Right ventricle myocardium superior (tissue), 1 donor: ENCODE measurements around the gene VAV3. TPM values are rescaled to one million over a fixed set of nuclear protein-coding genes. Genes with fewer than 3 reads are reported as not detected.

Experiments used
- ATAC-seq: fragments of 200-7000 bp; cut with Tn5 transposase; one replicate; pipeline ENCODE4 v1.9.1; 2020; ENCODE audit warnings: mild to moderate bottlenecking; ENCODE audit not compliant: poor library complexity
- DNase-seq: peaks from one replicate; pipeline ENCODE4 v3.0.0-alpha.2; 2020
- intact Hi-C: fragments of 100-400 bp; cut with DNase I; formaldehyde crosslinking; loops from one replicate; pipeline ENCODE4 v1.11.2; 2022
- total RNA-seq: library from RNA; stranded (reverse); fragmentation: NEBNext Ultra II Directional; extraction: Animal tissue kit (Norgen Biotek cat#: 25700); gene quantifications from one replicate; pipeline ENCODE4 v1.2.1, GENCODE V29; 2021
- donor health status: DM: no; HTN: yes; CAD: no; lungs with severe emphysema.

The VAV3 gene
- total RNA-seq, 1 donor from 2014 or later = 1.6 TPM

DNA sequence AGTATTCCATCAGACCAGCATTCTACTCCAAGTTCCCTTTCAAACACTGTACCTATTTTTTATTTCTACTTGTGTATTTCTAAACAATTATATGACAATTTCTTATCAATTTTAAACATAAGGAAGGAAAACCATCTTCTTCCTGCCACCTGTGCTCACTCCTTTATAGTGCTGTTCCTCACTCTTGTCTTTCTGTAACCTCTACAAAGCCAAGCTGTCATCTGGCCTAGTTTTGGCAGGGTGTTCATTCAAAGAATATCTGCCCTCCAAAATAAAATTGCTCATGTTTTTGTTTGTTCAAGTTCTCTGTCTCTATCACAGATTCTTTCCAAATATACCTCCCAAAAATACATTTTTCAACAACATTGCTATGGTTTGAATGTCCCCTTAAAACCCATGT is 360.2 kb downstream of the VAV3 start:
- ATAC-seq (no peak), DNase-seq (no peak)
- intact Hi-C loops = no loop called here

DNA sequence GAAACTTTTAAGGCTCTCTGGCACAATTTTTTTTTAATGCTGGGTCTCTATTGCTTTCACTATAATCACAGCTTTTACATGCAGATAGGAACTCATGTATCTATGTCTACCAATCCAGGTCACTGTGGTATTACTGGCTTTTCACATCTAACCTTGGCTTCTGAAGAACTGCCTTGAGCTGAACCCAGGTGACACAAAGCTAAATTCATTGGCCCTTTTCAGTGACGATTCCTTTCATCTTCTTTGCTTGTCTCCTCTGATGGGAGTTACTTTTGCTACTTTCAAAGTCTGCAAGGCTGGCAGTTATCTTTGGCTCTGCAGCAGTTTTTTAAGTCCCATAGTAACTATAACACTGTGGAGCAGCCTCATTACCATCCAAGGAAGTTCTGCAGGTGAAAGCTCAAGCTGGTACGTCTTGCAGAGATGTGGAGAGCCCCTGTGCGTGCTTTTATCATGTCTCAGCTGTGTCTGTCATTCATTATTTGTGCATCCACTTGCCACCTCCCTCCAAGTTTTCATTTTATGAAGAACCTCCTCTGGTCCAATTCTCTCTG is 364.3 kb downstream of the VAV3 start:
- DNase-seq = no peak
- intact Hi-C loops = no loop called here
- ATAC-seq = no peak

DNA sequence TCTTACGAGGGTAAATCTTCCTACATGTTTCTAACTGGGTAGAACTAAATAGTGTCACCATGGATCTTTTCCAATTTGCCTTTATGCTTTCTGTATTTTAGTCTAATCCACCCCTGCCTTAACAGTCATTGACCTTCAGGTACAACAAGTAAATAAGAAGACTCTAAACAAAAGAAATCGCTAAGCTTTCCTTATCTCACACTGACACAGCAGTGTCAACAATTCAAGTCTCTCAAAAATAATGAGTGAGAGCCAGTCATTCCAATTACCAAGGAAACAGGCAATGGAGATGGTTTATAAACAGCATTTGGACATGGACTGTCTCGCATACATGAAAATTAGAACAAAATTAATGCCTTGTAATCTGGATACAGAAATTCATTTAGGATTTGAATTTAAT is 365.8 kb downstream of the VAV3 start:
- no peak for ATAC-seq
- intact Hi-C loops = no loop called here
- no peak for DNase-seq

DNA sequence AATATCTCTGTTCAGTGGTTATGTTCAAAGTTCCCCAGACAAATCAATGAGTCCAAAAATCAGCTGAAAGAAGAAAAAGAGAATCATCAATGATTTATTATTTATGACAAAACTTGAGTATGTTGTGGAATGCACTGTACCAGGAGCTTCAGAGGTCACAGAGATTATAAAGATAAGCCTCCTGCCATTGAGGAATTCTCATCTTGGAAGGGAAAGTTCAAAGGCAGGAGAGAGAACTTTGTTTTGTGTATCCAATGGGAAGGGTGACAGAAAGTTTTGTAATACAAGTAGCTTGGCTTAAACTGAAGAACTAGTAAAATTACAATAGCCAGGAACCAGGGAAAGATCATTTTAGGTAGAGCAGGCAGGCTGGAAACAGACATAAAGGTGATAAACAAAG is 367.7 kb downstream of the VAV3 start:
- no peak for ATAC-seq
- intact Hi-C loops = no loop called here
- DNase-seq = no peak

DNA sequence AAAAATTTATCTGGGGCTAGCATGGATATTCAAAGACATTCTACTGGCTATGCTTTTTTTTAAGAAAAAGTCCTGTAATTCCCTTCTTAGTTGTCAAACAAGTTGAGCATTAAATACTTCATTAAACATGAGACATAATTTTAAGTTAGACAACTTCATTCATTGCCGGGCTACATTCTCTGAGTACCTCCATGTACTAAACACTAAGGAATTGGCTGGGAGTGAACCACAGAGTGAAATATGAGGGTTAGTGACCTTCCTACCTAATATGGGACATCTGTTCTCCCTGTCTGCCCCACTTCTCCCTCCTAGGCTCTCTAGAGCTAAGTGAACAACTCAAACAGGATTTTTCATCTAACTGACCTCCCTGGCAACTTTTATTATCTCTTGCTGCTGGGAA is 370.4 kb downstream of the VAV3 start:
- intact Hi-C loops = no loop called here
- ATAC-seq = no peak

DNA sequence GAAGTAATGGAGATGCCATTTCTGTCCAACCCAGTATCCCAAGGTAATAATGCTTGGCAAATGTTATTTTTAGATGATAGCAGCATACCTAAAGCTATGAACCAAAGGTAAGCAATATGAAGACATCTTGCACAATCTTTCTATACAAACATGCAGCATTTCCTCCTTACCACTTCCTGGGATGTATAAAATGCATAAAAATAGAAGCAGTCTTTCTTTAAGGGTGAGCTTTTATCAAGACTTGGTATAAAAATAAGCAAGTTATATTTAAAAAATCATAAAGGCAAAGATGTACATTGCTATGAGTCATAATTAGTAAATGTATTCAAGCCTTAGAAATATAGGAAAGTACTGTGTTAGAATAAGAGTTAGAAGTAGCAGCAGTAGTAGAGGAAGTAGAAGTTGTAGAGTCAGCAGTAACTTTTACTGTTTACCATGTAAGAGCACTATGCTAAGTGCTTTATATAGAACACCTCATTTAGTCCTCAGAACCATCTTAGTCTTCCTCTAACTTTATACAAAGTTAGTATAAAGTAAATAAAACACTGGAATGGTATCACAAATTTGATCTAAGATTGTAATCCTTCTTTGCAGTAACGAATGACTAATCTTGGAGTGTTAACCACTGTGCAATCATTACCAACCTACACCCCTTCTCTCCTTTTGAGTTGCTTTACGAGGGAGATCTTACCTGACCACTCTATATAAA is 371.3 kb downstream of the VAV3 start:
- intact Hi-C loops = no loop called here
- DNase-seq (no peak), ATAC-seq (peak; percentile 48)

More for the DNA sequence above, 370.4 kb downstream of the VAV3 start:
- no peak for DNase-seq

DNA sequence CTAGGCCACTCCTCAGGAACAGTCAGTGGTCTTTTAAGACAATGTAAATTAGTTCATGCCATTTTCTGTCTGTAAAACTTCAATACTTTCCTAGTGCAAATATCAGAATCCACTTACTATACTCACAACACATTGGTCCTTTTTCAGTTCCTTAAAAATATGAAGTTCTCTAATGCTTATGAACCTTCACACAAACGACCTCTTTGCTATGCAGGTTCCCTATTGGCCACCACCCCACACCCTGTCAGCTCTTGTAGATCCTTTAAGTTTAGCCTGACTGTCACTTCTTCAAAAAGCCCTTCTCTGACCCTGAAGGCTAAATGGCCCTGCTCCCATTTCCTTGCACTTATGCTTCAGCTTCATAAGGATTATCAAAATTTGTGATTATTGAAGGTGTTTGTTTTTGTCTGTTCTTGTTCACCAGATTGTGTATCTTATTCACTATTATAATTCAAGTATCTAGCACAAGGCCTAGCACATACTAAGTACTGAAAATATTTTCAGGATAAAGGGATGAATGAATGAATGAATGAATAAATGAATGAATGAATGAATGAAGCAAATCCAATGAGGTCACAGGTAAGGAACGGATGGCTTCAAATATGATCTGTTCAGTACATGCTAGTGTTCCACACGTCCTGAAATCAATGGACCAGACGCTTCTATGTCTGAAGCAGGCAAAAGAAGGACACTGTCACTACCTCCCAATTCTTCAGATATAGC is 373.9 kb downstream of the VAV3 start:
- no peak for ATAC-seq
- DNase-seq = no peak
- intact Hi-C loops = no loop called here

DNA sequence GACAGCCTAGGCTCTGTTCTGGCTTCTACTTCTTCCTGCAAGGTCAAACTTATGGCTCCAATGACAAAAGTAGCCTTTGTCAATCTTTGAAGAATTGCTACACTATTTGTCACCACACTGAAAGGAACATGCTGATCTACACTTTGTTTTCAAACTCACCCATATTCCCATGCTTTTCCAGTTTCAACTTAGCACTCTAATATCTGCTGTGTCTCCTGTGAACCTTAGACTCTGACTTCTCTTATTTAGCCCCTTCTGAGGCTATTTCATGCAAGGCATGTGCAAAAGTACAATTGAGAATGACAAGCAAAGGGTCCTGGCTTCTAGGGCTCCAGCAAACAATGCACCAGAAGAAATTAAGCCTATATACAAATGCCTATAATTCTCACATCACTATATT is 374.9 kb downstream of the VAV3 start:
- DNase-seq = no peak
- intact Hi-C loops = no loop called here
- ATAC-seq = no peak

DNA sequence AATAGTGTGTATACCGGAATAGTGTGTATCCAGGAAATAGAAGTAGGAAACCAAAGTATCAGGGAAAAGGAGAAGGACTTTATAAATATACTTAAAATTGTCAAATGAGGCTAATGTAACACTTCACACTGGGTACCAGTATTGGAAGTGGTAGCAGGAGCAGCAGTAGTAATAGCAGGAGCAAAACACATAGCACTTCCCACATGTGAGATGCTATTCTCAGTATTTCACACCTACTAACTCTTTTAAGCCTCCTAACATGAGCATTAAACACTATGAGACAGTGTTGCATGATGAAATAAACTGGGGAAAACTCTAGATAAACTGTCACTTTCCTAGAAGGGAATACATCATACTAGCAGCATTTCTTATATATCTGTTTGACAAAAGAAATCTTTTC is 376.7 kb downstream of the VAV3 start:
- ATAC-seq = no peak
- intact Hi-C loops = no loop called here
- no peak for DNase-seq

DNA sequence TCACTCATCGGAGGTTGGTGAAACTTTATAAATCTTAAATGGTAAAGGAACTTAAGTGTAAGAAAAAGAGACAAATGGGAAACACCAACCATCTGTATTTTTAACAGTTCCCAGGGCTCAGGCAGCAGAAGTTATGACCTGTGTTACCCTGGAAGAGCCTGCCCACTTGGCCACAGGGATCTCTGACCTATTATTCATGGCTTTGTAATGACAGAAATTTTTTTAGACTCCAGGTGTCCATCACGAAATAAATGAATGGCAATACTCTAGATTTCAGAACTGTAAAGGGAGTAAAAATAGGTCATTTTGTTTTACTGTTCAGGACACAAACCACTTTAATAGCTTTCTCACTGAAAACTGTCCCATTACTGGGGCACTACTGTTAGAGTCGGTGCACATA is 389.8 kb downstream of the VAV3 start:
- intact Hi-C loops = no loop called here
- no peak for DNase-seq
- no peak for ATAC-seq

DNA sequence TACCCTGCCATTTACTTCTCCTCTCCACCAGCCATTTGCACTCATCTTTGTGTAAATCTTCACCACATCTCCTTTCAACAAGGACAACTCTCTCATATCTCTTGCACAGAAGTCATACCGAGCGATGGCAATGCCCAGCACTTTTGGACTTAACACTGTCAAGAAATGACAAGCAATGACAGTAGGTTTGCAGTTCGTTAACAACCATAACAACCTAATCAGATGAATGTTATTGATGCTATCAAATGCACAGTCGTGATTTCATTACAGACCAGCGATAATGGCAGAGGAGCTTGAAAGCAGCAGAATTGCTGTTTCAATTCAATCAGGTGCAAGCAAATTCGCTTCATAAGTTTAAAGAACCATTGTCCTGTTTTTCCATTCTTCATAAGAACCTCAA is 390.9 kb downstream of the VAV3 start:
- ATAC-seq (no peak), DNase-seq (no peak)
- intact Hi-C loops = no loop called here

DNA sequence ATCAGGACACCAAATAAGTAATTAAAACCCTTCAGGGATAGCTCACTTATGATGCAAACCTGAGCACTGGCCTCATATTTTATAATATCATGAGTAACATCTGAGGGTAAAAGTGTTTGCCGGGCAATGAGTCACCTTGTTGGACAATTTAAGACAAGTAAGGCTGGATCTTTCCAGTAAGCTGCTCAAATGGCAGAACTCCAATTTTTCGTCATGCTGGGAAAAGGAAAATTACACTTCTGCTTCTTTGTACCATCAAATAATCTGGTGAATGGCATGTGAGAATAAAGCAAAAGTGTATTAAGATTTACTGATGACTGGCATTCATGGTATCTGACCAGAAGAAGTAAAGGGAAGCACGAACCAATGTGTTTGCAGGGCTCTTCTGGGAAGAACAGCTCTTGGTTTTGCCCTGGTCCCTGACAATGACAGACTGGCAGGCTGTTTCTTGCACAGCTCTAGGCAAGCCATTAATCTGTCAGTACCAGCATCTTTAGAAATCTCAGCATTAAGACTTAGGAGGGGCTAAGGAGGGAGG is 392.2 kb downstream of the VAV3 start:
- intact Hi-C loops = no loop called here
- ATAC-seq (no peak), DNase-seq (no peak)

DNA sequence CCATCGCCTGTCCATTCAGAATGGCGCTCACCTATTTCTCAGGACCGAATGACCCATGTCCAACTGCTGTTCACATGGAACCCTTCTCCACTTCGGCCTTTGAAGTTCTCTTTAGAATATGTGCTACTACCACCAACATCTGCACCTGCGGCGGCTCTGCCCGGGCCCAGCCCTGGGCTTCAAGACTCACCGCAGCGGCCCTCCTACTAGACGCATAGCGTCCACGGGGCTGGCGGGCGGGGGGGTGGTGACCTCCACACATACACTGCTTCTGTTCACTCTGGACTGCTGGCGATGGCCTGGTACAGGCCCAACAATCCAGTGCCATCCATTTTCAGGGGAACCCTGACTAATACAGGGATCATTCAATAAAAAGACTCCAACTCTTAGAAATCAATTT is 394.2 kb downstream of the VAV3 start:
- no peak for ATAC-seq

DNA sequence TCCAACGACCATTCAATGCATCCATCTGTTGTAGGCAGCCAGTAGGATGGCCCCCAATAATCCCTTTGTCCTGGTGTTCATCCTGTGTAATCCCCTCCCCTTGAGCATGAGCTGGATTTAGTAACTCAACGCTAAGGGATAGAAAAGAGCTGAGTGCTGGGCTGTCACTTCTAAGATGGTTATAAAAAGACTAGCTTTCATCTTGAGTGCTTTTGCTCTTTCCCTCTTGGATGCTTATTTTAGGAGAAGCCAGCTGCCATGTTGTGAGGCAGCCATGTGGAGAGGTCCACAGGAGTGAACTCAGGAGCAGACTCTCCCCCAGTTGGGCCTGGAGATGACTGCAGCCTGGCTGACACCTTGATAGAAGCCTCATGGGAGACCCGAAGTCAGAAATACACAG is 401.5 kb downstream of the VAV3 start:
- intact Hi-C loops = no loop called here
- DNase-seq (no peak), ATAC-seq (no peak)

More for the DNA sequence above, 394.2 kb downstream of the VAV3 start:
- intact Hi-C loops = no loop called here
- DNase-seq = no peak

DNA sequence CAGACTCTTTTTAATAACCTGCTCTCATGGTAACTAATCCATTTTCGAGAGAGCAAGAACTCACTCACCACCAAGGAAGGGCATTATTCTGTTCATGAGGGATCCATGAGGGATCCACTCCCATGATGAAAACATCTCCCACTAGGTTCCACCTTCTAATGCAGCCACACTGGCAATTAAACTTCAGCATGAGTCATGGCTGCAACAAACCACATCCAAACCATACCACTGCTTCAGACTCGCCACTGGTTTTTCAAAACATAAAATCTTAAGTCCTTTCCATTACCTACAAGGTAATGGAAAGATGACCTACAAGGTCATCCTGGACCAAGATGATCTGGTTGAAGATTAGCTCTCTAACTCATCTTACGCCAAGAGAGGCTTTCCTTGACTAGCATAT is 405.1 kb downstream of the VAV3 start:
- ATAC-seq (no peak), DNase-seq (no peak)
- intact Hi-C loops = no loop called here

DNA sequence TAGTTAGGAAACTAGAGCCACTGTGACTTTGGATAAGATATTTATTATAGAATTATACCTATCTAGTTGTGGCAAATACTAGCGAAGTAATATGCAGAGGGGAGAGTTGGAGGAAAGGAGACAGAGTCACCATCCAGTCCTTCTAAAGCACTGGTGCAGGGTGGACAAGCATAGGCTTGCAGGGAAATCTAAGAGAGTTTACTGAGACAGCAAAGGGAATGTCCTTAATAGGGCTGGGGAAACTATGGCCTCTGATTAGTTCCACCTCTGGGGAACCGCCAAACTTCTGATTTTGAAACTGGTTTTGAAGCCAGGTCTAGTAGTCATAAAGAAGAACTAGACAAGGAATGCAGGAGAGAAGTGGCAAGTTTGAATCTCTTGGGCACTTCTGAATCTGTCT is 407.9 kb downstream of the VAV3 start:
- DNase-seq (no peak), ATAC-seq (no peak)
- intact Hi-C loops = no loop called here

DNA sequence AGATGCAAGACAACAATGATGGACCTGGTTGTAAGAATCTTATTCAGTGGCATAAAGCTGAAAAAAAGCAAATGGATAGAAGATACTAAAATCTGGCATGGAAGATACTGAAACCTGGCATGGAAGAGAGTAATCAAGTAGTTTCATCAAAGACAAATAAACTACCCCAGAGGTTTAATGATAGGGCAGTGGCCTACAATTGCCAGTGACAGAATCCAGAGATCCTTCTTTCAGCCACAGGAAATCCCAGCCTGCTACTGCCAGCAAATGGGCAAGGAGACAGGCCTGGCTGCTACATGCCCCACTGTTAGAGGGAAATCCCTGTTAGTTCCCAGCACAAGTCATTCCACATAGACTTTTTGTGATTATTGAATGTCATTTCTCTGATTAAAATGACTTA is 409.4 kb downstream of the VAV3 start:
- DNase-seq (no peak), ATAC-seq (no peak)
- intact Hi-C loops = no loop called here

DNA sequence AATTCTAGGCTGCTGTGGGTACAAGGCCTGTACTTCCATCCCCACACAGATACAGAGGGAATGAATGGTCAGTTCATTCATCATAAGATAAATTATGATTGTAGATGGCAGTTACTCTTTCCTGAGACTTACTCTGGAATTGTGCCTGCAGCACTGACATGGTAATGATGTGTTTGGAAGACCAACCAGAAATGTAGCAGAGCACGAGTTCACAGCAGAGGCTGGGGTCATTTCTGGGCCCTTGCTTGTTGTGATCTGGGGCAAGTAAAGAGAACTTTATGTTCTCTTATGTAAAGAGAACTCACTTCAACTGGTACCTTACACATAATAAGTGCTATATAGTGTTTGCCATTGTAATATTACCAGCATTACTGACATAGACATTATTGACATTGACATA is 412.2 kb downstream of the VAV3 start:
- intact Hi-C loops = no loop called here
- no peak for DNase-seq
- ATAC-seq = no peak

DNA sequence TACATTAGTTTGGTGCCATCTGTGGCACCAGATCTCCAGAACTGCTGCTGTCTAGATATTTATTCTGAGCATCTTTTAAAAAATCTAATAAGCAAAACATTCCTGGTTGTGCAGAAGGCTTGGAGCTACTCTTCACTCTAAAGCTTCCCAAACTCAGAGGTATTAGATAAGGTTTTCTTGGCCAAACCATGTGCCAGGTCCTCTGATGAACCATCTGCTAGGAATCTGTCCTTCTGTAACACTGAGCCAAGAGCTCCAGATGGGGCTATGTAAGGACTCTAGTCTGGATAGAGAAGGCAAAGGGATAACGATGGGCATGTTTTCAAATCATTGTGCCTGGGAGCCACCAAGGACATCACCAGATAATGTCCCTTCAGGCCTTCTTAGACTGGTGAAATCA is 413.5 kb downstream of the VAV3 start:
- intact Hi-C loops = no loop called here
- ATAC-seq = no peak

DNA sequence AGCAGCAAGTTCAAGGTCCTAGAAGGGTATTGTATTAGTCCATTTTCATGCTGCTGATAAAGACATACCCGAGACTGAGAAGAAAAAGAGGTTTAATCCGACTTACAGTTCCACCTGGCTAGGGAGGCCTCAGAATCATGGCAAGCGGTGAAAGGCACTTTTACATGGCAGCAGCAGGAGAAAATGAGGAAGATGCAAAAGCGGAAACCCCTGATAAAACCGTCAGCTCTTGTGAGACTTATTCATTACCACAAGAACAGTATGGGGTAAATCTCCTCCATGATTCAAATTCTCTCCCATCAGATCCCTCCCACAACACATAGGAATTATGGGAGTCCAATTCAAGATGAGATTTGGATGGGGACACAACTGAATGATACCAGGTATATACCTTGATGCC is 414.6 kb downstream of the VAV3 start:
- DNase-seq (no peak), ATAC-seq (no peak)
- intact Hi-C loops = no loop called here

More for the DNA sequence above, 413.5 kb downstream of the VAV3 start:
- DNase-seq = no peak
